ENCODE data around the gene MAP7. TPM values are rescaled to one million over a fixed set of nuclear protein-coding genes. Genes with fewer than 3 reads are reported as not detected.

The MAP7 gene
- total and polyA plus RNA-seq, 9 of the 15 experiments (the other 6 are each of a cell fraction or from before 2014, with no cell fraction given): 0.76 to 7.7 (median 3.9) TPM

GRCh38 chr6:136331461-136331860, 218.8 kb downstream of the MAP7 start (continued):
- TF ChIP-seq ETV6 (IDR thresholded peaks at IDR 0.05; ENCODE audit: borderline replicate concordance in 1 of 2, low read depth in 2 of 2, low read length in 1 of 2): no peak
- TF ChIP-seq ETV6 (CRISPR knock-in tag; IDR thresholded peaks at IDR 0.05; ENCODE audit: borderline replicate concordance): no peak
- TF ChIP-seq TSHZ1 (CRISPR knock-in tag; IDR thresholded peaks at IDR 0.05): no peak
- peak; percentile 72; the same call in 1 of the 2 replicates for TF ChIP-seq THRAP3 (IDR thresholded peaks at IDR 0.05; ENCODE audit: borderline replicate concordance)
- TF ChIP-seq CTBP1 (IDR thresholded peaks at IDR 0.05; ENCODE audit: borderline replicate concordance): peak; percentile 50; the same call in 1 of the 2 replicates
- peak; percentile 100 for TF ChIP-seq GATAD2B (IDR thresholded peaks at IDR 0.05; ENCODE audit: borderline replicate concordance)
- no peak for TF ChIP-seq NFIX (CRISPR knock-in tag; IDR thresholded peaks at IDR 0.05; ENCODE audit: low read depth)
- TF ChIP-seq LCOR (CRISPR knock-in tag; IDR thresholded peaks at IDR 0.05): no peak
- TF ChIP-seq NR2F6 (CRISPR knock-in tag; IDR thresholded peaks at IDR 0.05): no peak
- TF ChIP-seq FOXO4 (CRISPR knock-in tag; IDR thresholded peaks at IDR 0.05): no peak
- TF ChIP-seq USF1 (CRISPR knock-in tag; IDR thresholded peaks at IDR 0.05): no peak
- TF ChIP-seq ZMIZ1 (IDR thresholded peaks at IDR 0.05; ENCODE audit: low read depth in 2 of 2, low read length in 2 of 2): no peak
- TF ChIP-seq CSDE1 (IDR thresholded peaks at IDR 0.05): no peak
- 0 out of 2 replicates have a peak, but pooled peaks have one; percentile 16 for TF ChIP-seq DPF2 (IDR thresholded peaks at IDR 0.05)
